A673 (cell line): ENCODE data around the gene CYCS. TPM values are rescaled to one million over a fixed set of nuclear protein-coding genes. Genes with fewer than 3 reads are reported as not detected.
"Not testable (repeated sequence)": the region's sequence is repeated elsewhere in the genome, so short reads cannot be mapped to it uniquely, and the experiment has no call there.

Source experiments
- BruUV-seq: library from RNA; stranded (reverse); fragments of 400-500 nt; replicated peaks from 2 replicates; lab custom pipeline; 2021; lab: Mats Ljungman, UMichigan
- CTCF ChIA-PET: fragments of 300-600 bp; sonication (Branson Sonifier 250); formaldehyde crosslinking; loops from one replicate; lab custom pipeline; 2022; ENCODE audit warnings: antibody characterized with exemption; lab: Charles Lee
- POLR2A ChIA-PET: fragments of 300-600 bp; sonication (Branson Sonifier 250); formaldehyde crosslinking; loops from one replicate; lab custom pipeline; 2022; ENCODE audit warnings: antibody characterized with exemption; ENCODE audit not compliant: low non-redundant PET; lab: Charles Lee
- DNase-seq: peaks from one replicate; pipeline ENCODE4 v3.0.0-alpha.2; 2015; ENCODE audit warnings: low spot score
- H3K27ac ChIP-seq: fragments of 200-600 bp; sonication (generic); 2 replicates; pipeline ENCODE4 v1.5.1; 2016; ENCODE audit warnings: mixed run types, low read depth, mild to moderate bottlenecking, mixed read lengths, antibody characterized with exemption, low read length; ENCODE audit not compliant: poor library complexity, severe bottlenecking
- H3K27me3 ChIP-seq: fragments of 200-600 bp; sonication (generic); replicated peaks from 2 replicates; pipeline ENCODE4 v1.6.1; 2017; ENCODE audit warnings: mixed run types, low read depth, mild to moderate bottlenecking, mixed read lengths, antibody characterized with exemption, low read length; ENCODE audit not compliant: insufficient read depth, poor library complexity
- H3K36me3 ChIP-seq: fragments of 200-600 bp; sonication (generic); 2 replicates; pipeline ENCODE4 v1.6.1; 2016; ENCODE audit warnings: mixed run types, mild to moderate bottlenecking, mixed read lengths, antibody characterized with exemption, low read length; ENCODE audit not compliant: insufficient read depth, poor library complexity, severe bottlenecking
- H3K4me1 ChIP-seq: fragments of 200-600 bp; sonication (generic); 2 replicates; pipeline ENCODE4 v1.6.1; 2017; ENCODE audit warnings: mixed run types, mild to moderate bottlenecking, mixed read lengths, antibody characterized with exemption, low read length; ENCODE audit not compliant: insufficient read depth, poor library complexity, severe bottlenecking
- H3K4me3 ChIP-seq: fragments of 200-600 bp; sonication (generic); 2 replicates; pipeline ENCODE4 v1.5.1; 2016; ENCODE audit warnings: low read depth, mixed run types, mild to moderate bottlenecking, mixed read lengths, low read length; ENCODE audit not compliant: poor library complexity, severe bottlenecking
- H3K9me3 ChIP-seq: fragments of 200-600 bp; sonication (generic); 2 replicates; pipeline ENCODE4 v1.6.1; 2016; ENCODE audit warnings: mixed run types, low read depth, mild to moderate bottlenecking, mixed read lengths, antibody characterized with exemption, low read length; ENCODE audit not compliant: poor library complexity, severe bottlenecking
- EZH2 ChIP-seq: fragments of 200-600 bp; sonication (generic); IDR thresholded peaks from 2 replicates; pipeline ENCODE4 v1.6.1; 2017; ENCODE audit warnings: borderline replicate concordance, low read depth, mild to moderate bottlenecking, mixed read lengths, antibody characterized with exemption, low read length; ENCODE audit not compliant: poor library complexity, severe bottlenecking
- intact Hi-C: fragments of 100-400 bp; cut with micrococcal nuclease; formaldehyde crosslinking; loops from one replicate; pipeline ENCODE4 v1.10.0; 2022; ENCODE audit not compliant: unreplicated experiment
- total RNA-seq: library from RNA; stranded (reverse); gene quantifications from 2 replicates; pipeline ENCODE4 v1.2.3, GENCODE V29; 2021
- TF ChIP-seq, protein P1 (sequence below): fragments of 300-800, 200-600 bp; sonication (generic); conservative IDR thresholded peaks from 2 replicates; pipeline ENCODE4 v1.5.1; 2017; ENCODE audit warnings: low read depth, mild to moderate bottlenecking, antibody characterized with exemption, low read length, moderate library complexity, mixed read lengths

CYCS gene
- total RNA-seq, 1 experiment from 2014 or later = 350 TPM

DNA sequence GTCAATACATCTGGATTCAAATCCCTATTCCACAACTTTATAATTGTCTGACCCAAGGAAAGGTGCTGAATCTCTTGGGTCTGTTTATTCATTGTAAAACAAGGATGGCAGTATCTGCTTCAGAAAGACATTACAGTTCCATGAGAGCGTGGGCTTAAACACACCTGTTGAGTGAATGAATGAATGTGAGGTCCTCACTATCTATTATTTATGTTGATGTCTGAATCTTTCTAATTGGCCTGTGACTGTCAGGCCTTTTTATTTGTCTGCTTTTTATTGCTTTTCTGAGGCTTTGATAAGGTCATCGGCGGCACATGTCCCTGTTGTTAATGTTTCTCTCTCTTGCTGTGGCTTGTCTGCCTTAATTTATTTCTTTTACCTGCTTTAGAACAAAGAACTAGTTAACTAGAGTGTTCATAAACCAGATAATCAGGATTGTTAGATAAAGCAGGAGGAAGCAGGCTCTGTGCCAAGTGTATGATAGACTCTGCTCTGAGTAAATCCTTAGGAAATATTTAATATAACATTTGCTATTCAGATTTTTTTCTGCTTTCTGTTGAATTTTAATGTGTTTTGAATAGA lies 42.3 kb upstream of the CYCS start:
- POLR2A ChIA-PET = no interaction called here
- Histone ChIP-seq H3K36me3 (no peaks in the 10 kb centered on the region), H3K4me1 (no peaks in the 10 kb centered on the region), H3K9me3 (no peaks in the 10 kb centered on the region), H3K27me3 (no peaks in the 10 kb centered on the region), H3K4me3 (no peak overlapping the region), H3K27ac (no peak overlapping the region)
- BruUV-seq = no TSS peak
- DNase-seq = no peak
- TF ChIP-seq, protein P1, sequence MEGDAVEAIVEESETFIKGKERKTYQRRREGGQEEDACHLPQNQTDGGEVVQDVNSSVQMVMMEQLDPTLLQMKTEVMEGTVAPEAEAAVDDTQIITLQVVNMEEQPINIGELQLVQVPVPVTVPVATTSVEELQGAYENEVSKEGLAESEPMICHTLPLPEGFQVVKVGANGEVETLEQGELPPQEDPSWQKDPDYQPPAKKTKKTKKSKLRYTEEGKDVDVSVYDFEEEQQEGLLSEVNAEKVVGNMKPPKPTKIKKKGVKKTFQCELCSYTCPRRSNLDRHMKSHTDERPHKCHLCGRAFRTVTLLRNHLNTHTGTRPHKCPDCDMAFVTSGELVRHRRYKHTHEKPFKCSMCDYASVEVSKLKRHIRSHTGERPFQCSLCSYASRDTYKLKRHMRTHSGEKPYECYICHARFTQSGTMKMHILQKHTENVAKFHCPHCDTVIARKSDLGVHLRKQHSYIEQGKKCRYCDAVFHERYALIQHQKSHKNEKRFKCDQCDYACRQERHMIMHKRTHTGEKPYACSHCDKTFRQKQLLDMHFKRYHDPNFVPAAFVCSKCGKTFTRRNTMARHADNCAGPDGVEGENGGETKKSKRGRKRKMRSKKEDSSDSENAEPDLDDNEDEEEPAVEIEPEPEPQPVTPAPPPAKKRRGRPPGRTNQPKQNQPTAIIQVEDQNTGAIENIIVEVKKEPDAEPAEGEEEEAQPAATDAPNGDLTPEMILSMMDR = no peak
- no peak for TF ChIP-seq EZH2
- intact Hi-C loops = no loop called here
- CTCF ChIA-PET = no interaction called here

DNA sequence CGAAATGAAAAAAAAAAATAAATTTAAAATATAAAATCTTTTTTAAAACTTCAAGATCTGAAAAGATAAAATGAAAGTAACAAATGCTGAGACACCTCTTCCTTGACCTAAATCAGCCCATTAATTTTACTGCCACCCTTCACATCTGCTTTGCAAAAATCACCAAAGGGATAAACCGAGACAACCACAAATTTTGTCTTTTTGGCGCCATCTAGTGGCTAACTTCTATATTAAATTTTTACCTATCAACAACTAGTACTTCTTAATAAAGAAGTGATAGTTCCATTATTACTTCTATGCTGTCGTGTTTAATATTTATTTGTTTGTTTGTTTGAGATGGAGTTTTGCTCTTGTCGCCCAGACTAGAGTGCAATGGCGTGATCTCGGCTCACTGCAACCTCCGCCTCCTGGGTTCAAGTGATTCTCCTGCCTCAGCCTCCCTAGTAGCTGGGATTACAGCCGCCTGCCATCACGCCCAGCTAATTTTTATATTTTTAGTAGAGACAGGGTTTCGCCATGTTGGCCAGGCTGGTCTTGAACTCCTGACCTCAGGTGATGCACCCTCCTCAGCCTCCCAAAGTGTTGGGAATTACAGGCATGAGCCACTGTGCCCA lies 35.0 kb upstream of the CYCS start:
- intact Hi-C loops, H3K4me1 ChIP-seq, H3K4me3 ChIP-seq, H3K36me3 ChIP-seq, POLR2A ChIA-PET, H3K9me3 ChIP-seq, H3K27me3 ChIP-seq, BruUV-seq, H3K27ac ChIP-seq: not testable (repeated sequence)
- CTCF ChIA-PET = interaction anchor here (1.0 kb wide), 1 partner anchor 20 kb away, joined by 3 read pairs; no protein-coding TSS in a partner anchor
- peak; percentile 71 for DNase-seq
- TF ChIP-seq, protein P1 = peak; percentile 59

DNA sequence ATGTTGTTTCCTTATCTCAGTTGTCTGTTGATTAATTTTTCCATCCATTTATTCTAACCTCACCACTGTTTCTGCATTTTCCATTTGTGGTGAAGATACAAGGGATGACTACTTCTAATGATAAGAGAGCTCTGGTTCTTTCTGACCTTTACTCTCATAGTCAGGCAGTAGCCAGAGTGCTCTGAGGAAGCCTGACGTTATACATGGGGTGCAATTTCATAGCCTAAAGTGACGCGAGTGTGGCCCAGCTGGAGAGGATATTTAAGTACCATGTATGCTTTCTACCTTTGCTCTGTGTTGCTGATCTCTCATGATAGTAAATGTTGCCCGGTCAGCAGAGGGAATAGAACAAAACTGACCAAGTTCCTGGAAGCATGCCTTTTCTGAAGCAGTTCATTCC lies 33.9 kb upstream of the CYCS start:
- no peak for DNase-seq
- TF ChIP-seq, protein P1 = no peak
- TF ChIP-seq EZH2 = no peak
- no peak overlapping the region for H3K4me3 ChIP-seq
- H3K4me1 ChIP-seq = no peaks in the 10 kb centered on the region
- H3K36me3 ChIP-seq = no peaks in the 10 kb centered on the region
- no peaks in the 10 kb centered on the region for H3K9me3 ChIP-seq
- ChIA-PET CTCF (no interaction called here), POLR2A (no interaction called here)
- H3K27me3 ChIP-seq = no peaks in the 10 kb centered on the region
- BruUV-seq = no TSS peak
- no peak overlapping the region for H3K27ac ChIP-seq
- intact Hi-C loops = no loop called here
